Stimulated activated CD8-positive, alpha-beta memory T cell treated with anti-CD3 and anti-CD28 coated beads, Interleukin-4, amount 100 ng/mL, for 1 hour (primary cell): ENCODE measurements around the gene CMIP.

ENCODE experiments used
- DNase-seq, 2 donors: peaks; one replicate each; pipeline ENCODE4 v3.0.0-alpha.2; 2020; ENCODE audit warnings: low read depth in 2 of 2, low spot score in 1 of 2

The CMIP gene

GRCh38 chr16:81446907-81447268 lies 2.3 kb downstream of the CMIP start:
- DNase-seq = no peak

GRCh38 chr16:81447383-81448101 lies 2.9 kb downstream of the CMIP start:
- DNase-seq = no peak

GRCh38 chr16:81448154-81449131 lies 3.8 kb downstream of the CMIP start:
- no peak for DNase-seq

- no peak for DNase-seq
These were observed 4.6 kb downstream of the CMIP start for GRCh38 chr16:81449241-81449640.

- no peak for DNase-seq
These were observed 5.4 kb downstream of the CMIP start for GRCh38 chr16:81449899-81450608.

- DNase-seq = no peak
These were observed 6.3 kb downstream of the CMIP start for GRCh38 chr16:81450783-81451491.

- DNase-seq = no peak
These were observed 7.4 kb downstream of the CMIP start for GRCh38 chr16:81451753-81452680.

GRCh38 chr16:81453091-81453728 lies 8.6 kb downstream of the CMIP start:
- no peak for DNase-seq

GRCh38 chr16:81454044-81454443 lies 9.4 kb downstream of the CMIP start:
- no peak for DNase-seq

GRCh38 chr16:81455006-81455405 lies 10.4 kb downstream of the CMIP start:
- DNase-seq = no peak

- no peak for DNase-seq
These were observed 11.3 kb downstream of the CMIP start for GRCh38 chr16:81455720-81456494.

GRCh38 chr16:81456523-81457325 lies 12.1 kb downstream of the CMIP start:
- DNase-seq = no peak

- DNase-seq = no peak
These were observed 12.9 kb downstream of the CMIP start for GRCh38 chr16:81457326-81458133.

- no peak for DNase-seq
These were observed 13.6 kb downstream of the CMIP start for GRCh38 chr16:81458149-81458669.

- no peak for DNase-seq
These were observed 14.4 kb downstream of the CMIP start for GRCh38 chr16:81458827-81459598.

GRCh38 chr16:81460075-81460474 lies 15.5 kb downstream of the CMIP start:
- no peak for DNase-seq
